A549 (cell line): ENCODE data around the gene SLC29A3.

Experiments used
- CBX8 ChIP-seq: fragments of 200-600 bp; sonication (generic); IDR thresholded peaks from 2 replicates; pipeline ENCODE4 v1.6.1; 2016
- CHD2 ChIP-seq: fragments of 150-350 bp; IDR thresholded peaks from 2 replicates; pipeline ENCODE4 v1.6.1; 2014; ENCODE audit warnings: low read length; ENCODE audit not compliant: partially characterized antibody
- FOSL2 ChIP-seq, 2 experiments: fragments of 450-650 bp in 1 of 2; fragments of >200 bp in 1 of 2; sonication (Bioruptor Twin) in 1 of 2; formaldehyde crosslinking; IDR thresholded peaks; 2 replicates each; pipeline versions ENCODE4 v1.5.0 to v1.6.1; 2016 to 2020; ENCODE audit warnings: mild to moderate bottlenecking in 1 of 2, moderate library complexity in 1 of 2
- MAFK ChIP-seq: fragments of 450-650 bp; IDR thresholded peaks from 2 replicates; pipeline ENCODE4 v1.6.1; 2014; ENCODE audit not compliant: partially characterized antibody
- PHF8 ChIP-seq: fragments of 200-600 bp; sonication (generic); IDR thresholded peaks from 2 replicates; pipeline ENCODE4 v1.6.1; 2016; ENCODE audit warnings: low read depth, mild to moderate bottlenecking, antibody characterized with exemption, moderate library complexity, borderline replicate concordance
- POLR2A ChIP-seq: IDR thresholded peaks from 2 replicates; pipeline ENCODE4 v1.6.1; 2012; ENCODE audit warnings: mild to moderate bottlenecking, low read length
- REST ChIP-seq: fragments of 200-600 bp; sonication (generic); IDR thresholded peaks from 2 replicates; pipeline ENCODE4 v1.6.1; 2016; ENCODE audit warnings: antibody characterized with exemption, mild to moderate bottlenecking, moderate library complexity
- USF2 ChIP-seq: fragments of 450-650 bp; IDR thresholded peaks from 2 replicates; pipeline ENCODE4 v1.6.1; 2014; ENCODE audit warnings: antibody characterized with exemption
- TF ChIP-seq, protein P1 (sequence below): fragments of >200 bp; sonication (Bioruptor Twin); formaldehyde crosslinking; IDR thresholded peaks from 3 replicates; pipeline ENCODE4 v1.5.1; 2016

DNA sequence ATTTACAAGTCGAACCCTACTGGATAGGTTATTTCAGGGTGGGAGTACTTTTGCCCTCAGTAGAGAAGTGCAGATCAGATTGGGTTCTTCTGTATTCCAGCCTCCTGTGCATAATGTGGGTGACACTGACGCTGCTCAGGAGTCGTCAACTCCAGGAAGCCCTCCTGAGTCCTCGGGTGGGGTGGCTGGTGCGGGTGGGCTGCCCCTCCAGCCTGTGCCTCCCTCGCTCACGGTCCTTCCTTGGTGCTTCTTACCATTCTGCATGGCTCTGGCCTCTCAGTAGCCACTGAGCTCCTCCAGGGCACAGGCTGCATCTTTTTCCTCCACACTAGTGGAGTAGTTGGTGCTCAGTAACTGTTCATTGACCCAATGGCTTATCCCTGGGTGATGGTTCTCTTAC is 82.0 kb downstream of the SLC29A3 start:
- TF ChIP-seq PHF8, result no peak
- no peak for TF ChIP-seq MAFK
- TF ChIP-seq, protein P1, sequence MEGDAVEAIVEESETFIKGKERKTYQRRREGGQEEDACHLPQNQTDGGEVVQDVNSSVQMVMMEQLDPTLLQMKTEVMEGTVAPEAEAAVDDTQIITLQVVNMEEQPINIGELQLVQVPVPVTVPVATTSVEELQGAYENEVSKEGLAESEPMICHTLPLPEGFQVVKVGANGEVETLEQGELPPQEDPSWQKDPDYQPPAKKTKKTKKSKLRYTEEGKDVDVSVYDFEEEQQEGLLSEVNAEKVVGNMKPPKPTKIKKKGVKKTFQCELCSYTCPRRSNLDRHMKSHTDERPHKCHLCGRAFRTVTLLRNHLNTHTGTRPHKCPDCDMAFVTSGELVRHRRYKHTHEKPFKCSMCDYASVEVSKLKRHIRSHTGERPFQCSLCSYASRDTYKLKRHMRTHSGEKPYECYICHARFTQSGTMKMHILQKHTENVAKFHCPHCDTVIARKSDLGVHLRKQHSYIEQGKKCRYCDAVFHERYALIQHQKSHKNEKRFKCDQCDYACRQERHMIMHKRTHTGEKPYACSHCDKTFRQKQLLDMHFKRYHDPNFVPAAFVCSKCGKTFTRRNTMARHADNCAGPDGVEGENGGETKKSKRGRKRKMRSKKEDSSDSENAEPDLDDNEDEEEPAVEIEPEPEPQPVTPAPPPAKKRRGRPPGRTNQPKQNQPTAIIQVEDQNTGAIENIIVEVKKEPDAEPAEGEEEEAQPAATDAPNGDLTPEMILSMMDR, result no peak
- no peak for TF ChIP-seq FOSL2 (IDR thresholded peaks at IDR 0.05)
- no peak for TF ChIP-seq FOSL2 (CRISPR knock-in tag; IDR thresholded peaks at IDR 0.05)
- TF ChIP-seq CHD2, result no peak
- no peak for TF ChIP-seq USF2
- no peak for TF ChIP-seq REST
- TF ChIP-seq POLR2A, result no peak
- TF ChIP-seq CBX8, result no peak
